Middle frontal gyrus (tissue), 1 donor: ENCODE results near the gene TNPO1.

Source experiments
- DNase-seq: peaks from one replicate; pipeline ENCODE4 v3.0.0-alpha.2; 2015; ENCODE audit warnings: low spot score; ENCODE audit errors: extremely low spot score

Gene TNPO1

GRCh38 chr5:72817671-72818266 lies 1.3 kb downstream of the TNPO1 start:
- DNase-seq = no peak

- peak; percentile 12 for DNase-seq
These were observed 2.5 kb downstream of the TNPO1 start for GRCh38 chr5:72818866-72819534.

GRCh38 chr5:72821776-72822175 lies 5.3 kb downstream of the TNPO1 start:
- DNase-seq = no peak

- no peak for DNase-seq
These were observed 6.5 kb downstream of the TNPO1 start for GRCh38 chr5:72822944-72823343.

GRCh38 chr5:72829707-72830106 lies 13.2 kb downstream of the TNPO1 start:
- DNase-seq = no peak

GRCh38 chr5:72830362-72830761 lies 13.9 kb downstream of the TNPO1 start:
- DNase-seq = no peak

GRCh38 chr5:72831685-72832084 lies 15.2 kb downstream of the TNPO1 start:
- DNase-seq = no peak

GRCh38 chr5:72834924-72835323 lies 18.5 kb downstream of the TNPO1 start:
- no peak for DNase-seq

- no peak for DNase-seq
These were observed 19.2 kb downstream of the TNPO1 start for GRCh38 chr5:72835633-72836032.

GRCh38 chr5:72836810-72837209 lies 20.3 kb downstream of the TNPO1 start:
- DNase-seq = no peak

- DNase-seq = no peak
These were observed 21.1 kb downstream of the TNPO1 start for GRCh38 chr5:72837524-72838096.

GRCh38 chr5:72840041-72840440 lies 23.6 kb downstream of the TNPO1 start:
- no peak for DNase-seq

GRCh38 chr5:72841756-72842535 lies 25.5 kb downstream of the TNPO1 start:
- no peak for DNase-seq

- DNase-seq = no peak
These were observed 26.4 kb downstream of the TNPO1 start for GRCh38 chr5:72842816-72843215.

- DNase-seq = no peak
These were observed 27.8 kb downstream of the TNPO1 start for GRCh38 chr5:72844218-72844603.

GRCh38 chr5:72845889-72846288 lies 29.4 kb downstream of the TNPO1 start:
- DNase-seq = no peak

- no peak for DNase-seq
These were observed 30.0 kb downstream of the TNPO1 start for GRCh38 chr5:72846483-72846882.

- no peak for DNase-seq
These were observed 31.0 kb downstream of the TNPO1 start for GRCh38 chr5:72847439-72847838.

- peak; percentile 85 for DNase-seq
These were observed 31.6 kb downstream of the TNPO1 start for GRCh38 chr5:72847989-72848473.

- no peak for DNase-seq
These were observed 32.3 kb downstream of the TNPO1 start for GRCh38 chr5:72848474-72849428.

GRCh38 chr5:72849546-72849945 lies 33.1 kb downstream of the TNPO1 start:
- no peak for DNase-seq
